ENCODE data around the gene MYO15A.

Gene MYO15A

DNA sequence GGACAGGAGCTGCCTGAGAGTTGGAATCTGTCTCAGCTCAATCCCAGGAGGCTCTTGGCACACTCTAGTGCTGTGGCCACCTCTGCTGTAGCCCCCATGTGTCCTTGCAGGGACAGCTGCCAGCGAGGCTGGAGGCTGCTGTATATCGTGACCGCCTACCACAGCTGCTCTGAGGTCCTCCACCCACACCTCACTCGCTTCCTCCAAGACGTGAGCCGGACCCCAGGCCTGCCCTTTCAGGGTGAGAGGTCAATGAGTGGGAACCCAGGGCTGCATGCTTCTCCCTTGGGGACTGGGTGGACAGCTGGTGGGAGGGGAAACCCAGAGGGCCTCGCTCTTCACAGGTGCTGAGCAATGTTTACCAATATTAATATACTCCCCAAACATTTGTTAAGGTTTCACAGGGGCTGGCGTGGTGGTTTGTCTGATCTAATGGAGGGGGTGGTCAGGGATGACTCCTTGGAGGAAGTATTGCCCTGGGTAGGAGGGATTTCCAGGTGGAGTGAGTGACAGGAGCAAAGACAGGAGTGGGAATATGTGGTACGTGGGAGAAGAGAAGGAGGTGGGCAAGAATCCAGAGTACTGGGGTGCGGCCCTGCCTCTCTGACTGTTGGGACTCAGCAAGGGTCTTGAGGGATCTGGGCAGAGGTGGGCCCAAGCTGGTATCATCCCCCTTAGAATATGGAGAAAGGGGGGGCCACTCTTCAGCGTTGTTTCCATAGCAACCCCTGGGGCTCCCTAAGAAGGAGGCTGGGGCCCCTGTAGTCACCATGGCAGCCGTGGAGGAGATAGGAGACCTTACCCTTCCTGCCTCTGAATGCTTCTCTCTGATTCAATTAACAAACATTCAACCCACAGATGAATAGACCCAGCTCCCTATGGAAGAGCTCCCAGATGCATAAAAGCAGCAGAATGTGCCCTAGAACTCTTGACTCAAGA is 52.9 kb downstream of the MYO15A start:
- Histone ChIP-seq H3K27me3 (ENCODE audit: insufficient read depth, low read length, poor library complexity) (no peaks in the 10 kb centered on the region), H3K4me1 (ENCODE audit: insufficient read depth, low read length) (no peaks in the 10 kb centered on the region), H4K20me1 (ENCODE audit: insufficient read depth, low read length) (no peaks in the 10 kb centered on the region), H3K4me2 (ENCODE audit: insufficient read depth, low read length) (no peak overlapping the region), H3K9me3 (ENCODE audit: insufficient read depth, low read length, severe bottlenecking) (no peaks in the 10 kb centered on the region), H3K9ac (ENCODE audit: low read depth, low read length) (no peak overlapping the region), H2AFZ (ENCODE audit: low read depth, low read length) (no peak overlapping the region), H3K4me3 (ENCODE audit: low read depth in 1 of 2, low read length in 2 of 2) (no peak overlapping the region), H3K27ac (ENCODE audit: low read length) (no peak overlapping the region), H3K36me3 (ENCODE audit: insufficient read depth, low read length) (no peaks in the 10 kb centered on the region), H3K79me2 (ENCODE audit: insufficient read depth, low read length) (no peaks in the 10 kb centered on the region)
- TF ChIP-seq EZH2 (IDR thresholded peaks at IDR 0.05; ENCODE audit: borderline replicate concordance, low read depth, low read length, severe bottlenecking) (no peak), CTCF (IDR thresholded peaks at IDR 0.05; ENCODE audit: borderline replicate concordance, extremely low read depth, low read length, poor library complexity, severe bottlenecking) (no peak)
- no peak for DNase-seq
- ATAC-seq (ENCODE audit: insufficient read depth, low read depth), result no peak

- no peak for ATAC-seq (ENCODE audit: insufficient read depth, low read depth)
- no peak overlapping the region for H3K9ac ChIP-seq (ENCODE audit: low read depth, low read length)
- H3K27ac ChIP-seq (ENCODE audit: low read length), result no peak overlapping the region
These were observed 55.0 kb downstream of the MYO15A start for GRCh38 chr17:18163547-18163946.

GRCh38 chr17:18166894-18167293 is 58.3 kb downstream of the MYO15A start:
- H3K4me3 ChIP-seq (ENCODE audit: low read depth in 1 of 2, low read length in 2 of 2), result no peak overlapping the region
- H4K20me1 ChIP-seq (ENCODE audit: insufficient read depth, low read length), result no peaks in the 10 kb centered on the region
- DNase-seq, result no peak
- H3K4me2 ChIP-seq (ENCODE audit: insufficient read depth, low read length), result no peak overlapping the region
- no peaks in the 10 kb centered on the region for H3K4me1 ChIP-seq (ENCODE audit: insufficient read depth, low read length)
- H3K27me3 ChIP-seq (ENCODE audit: insufficient read depth, low read length, poor library complexity), result no peaks in the 10 kb centered on the region
- no peaks in the 10 kb centered on the region for H3K9me3 ChIP-seq (ENCODE audit: insufficient read depth, low read length, severe bottlenecking)
- no peak overlapping the region for H3K27ac ChIP-seq (ENCODE audit: low read length)
- no peak overlapping the region for H3K9ac ChIP-seq (ENCODE audit: low read depth, low read length)
- H2AFZ ChIP-seq (ENCODE audit: low read depth, low read length), result no peak overlapping the region
- H3K79me2 ChIP-seq (ENCODE audit: insufficient read depth, low read length), result no peaks in the 10 kb centered on the region
- no peaks in the 10 kb centered on the region for H3K36me3 ChIP-seq (ENCODE audit: insufficient read depth, low read length)
- ATAC-seq (ENCODE audit: insufficient read depth, low read depth), result no peak; the same call in 2 of the 3 replicates
- TF ChIP-seq EZH2 (IDR thresholded peaks at IDR 0.05; ENCODE audit: borderline replicate concordance, low read depth, low read length, severe bottlenecking) (no peak), CTCF (IDR thresholded peaks at IDR 0.05; ENCODE audit: borderline replicate concordance, extremely low read depth, low read length, poor library complexity, severe bottlenecking) (peak; percentile 31)

More at GRCh38 chr17:18163547-18163946, 55.0 kb downstream of the MYO15A start:
- Histone ChIP-seq H3K79me2 (ENCODE audit: insufficient read depth, low read length) (no peaks in the 10 kb centered on the region), H3K4me3 (ENCODE audit: low read depth in 1 of 2, low read length in 2 of 2) (no peak overlapping the region), H3K27me3 (ENCODE audit: insufficient read depth, low read length, poor library complexity) (no peaks in the 10 kb centered on the region), H3K4me2 (ENCODE audit: insufficient read depth, low read length) (no peak overlapping the region), H3K36me3 (ENCODE audit: insufficient read depth, low read length) (no peaks in the 10 kb centered on the region), H2AFZ (ENCODE audit: low read depth, low read length) (no peak overlapping the region), H3K9me3 (ENCODE audit: insufficient read depth, low read length, severe bottlenecking) (no peaks in the 10 kb centered on the region), H4K20me1 (ENCODE audit: insufficient read depth, low read length) (no peaks in the 10 kb centered on the region), H3K4me1 (ENCODE audit: insufficient read depth, low read length) (no peaks in the 10 kb centered on the region)
- DNase-seq, result no peak
- TF ChIP-seq EZH2 (IDR thresholded peaks at IDR 0.05; ENCODE audit: borderline replicate concordance, low read depth, low read length, severe bottlenecking) (no peak), CTCF (IDR thresholded peaks at IDR 0.05; ENCODE audit: borderline replicate concordance, extremely low read depth, low read length, poor library complexity, severe bottlenecking) (no peak)
